22Rv1 (cell line): ENCODE measurements around the gene TAOK2.

Experiments used
- ZFX ChIP-seq: fragments of 450-650 bp; IDR thresholded peaks from 2 replicates; pipeline ENCODE4 v1.6.1; 2017; ENCODE audit warnings: antibody characterized with exemption, borderline replicate concordance
- TF ChIP-seq, protein P1 (sequence below): fragments of 450-650 bp; IDR thresholded peaks from 2 replicates; pipeline ENCODE4 v1.5.1; 2017; ENCODE audit warnings: mild to moderate bottlenecking

DNA sequence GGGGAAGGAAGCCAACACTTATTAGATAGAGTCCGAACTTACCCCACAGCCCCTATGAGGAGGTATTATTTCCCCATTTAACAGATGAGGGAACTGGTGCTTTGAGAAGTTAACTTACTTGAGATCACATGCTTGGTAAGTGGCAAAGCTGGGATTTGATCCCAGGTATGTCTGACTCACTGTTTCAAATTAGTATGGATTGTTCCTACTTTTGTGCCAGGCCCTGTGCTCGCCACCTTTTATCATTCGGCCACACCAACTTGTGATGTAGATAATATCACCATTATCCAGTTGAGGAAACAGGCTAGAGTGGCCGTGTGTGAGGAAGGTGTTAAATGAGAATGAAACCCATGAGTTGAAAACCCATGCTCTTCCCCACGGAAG lies 11.1 kb downstream of the TAOK2 start:
- TF ChIP-seq, protein P1, sequence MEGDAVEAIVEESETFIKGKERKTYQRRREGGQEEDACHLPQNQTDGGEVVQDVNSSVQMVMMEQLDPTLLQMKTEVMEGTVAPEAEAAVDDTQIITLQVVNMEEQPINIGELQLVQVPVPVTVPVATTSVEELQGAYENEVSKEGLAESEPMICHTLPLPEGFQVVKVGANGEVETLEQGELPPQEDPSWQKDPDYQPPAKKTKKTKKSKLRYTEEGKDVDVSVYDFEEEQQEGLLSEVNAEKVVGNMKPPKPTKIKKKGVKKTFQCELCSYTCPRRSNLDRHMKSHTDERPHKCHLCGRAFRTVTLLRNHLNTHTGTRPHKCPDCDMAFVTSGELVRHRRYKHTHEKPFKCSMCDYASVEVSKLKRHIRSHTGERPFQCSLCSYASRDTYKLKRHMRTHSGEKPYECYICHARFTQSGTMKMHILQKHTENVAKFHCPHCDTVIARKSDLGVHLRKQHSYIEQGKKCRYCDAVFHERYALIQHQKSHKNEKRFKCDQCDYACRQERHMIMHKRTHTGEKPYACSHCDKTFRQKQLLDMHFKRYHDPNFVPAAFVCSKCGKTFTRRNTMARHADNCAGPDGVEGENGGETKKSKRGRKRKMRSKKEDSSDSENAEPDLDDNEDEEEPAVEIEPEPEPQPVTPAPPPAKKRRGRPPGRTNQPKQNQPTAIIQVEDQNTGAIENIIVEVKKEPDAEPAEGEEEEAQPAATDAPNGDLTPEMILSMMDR, result no peak
- no peak for TF ChIP-seq ZFX
